ENCODE results near the gene FRMPD2.

GRCh38 chr10:48187126-48187525 is 87.4 kb downstream of the FRMPD2 start:
- TF ChIP-seq, protein P1, sequence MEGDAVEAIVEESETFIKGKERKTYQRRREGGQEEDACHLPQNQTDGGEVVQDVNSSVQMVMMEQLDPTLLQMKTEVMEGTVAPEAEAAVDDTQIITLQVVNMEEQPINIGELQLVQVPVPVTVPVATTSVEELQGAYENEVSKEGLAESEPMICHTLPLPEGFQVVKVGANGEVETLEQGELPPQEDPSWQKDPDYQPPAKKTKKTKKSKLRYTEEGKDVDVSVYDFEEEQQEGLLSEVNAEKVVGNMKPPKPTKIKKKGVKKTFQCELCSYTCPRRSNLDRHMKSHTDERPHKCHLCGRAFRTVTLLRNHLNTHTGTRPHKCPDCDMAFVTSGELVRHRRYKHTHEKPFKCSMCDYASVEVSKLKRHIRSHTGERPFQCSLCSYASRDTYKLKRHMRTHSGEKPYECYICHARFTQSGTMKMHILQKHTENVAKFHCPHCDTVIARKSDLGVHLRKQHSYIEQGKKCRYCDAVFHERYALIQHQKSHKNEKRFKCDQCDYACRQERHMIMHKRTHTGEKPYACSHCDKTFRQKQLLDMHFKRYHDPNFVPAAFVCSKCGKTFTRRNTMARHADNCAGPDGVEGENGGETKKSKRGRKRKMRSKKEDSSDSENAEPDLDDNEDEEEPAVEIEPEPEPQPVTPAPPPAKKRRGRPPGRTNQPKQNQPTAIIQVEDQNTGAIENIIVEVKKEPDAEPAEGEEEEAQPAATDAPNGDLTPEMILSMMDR (IDR thresholded peaks at IDR 0.05) = no peak
- no peak for TF ChIP-seq SMC3 (IDR thresholded peaks at IDR 0.05)
- no peak for TF ChIP-seq USF2 (IDR thresholded peaks at IDR 0.05)
- TF ChIP-seq POLR2A (IDR thresholded peaks at IDR 0.05; ENCODE audit: low read length) = no peak
- no peak for TF ChIP-seq EP300 (IDR thresholded peaks at IDR 0.05)
- no peak for TF ChIP-seq FOSB (CRISPR knock-in tag; IDR thresholded peaks at IDR 0.05)
- TF ChIP-seq, protein P2, sequence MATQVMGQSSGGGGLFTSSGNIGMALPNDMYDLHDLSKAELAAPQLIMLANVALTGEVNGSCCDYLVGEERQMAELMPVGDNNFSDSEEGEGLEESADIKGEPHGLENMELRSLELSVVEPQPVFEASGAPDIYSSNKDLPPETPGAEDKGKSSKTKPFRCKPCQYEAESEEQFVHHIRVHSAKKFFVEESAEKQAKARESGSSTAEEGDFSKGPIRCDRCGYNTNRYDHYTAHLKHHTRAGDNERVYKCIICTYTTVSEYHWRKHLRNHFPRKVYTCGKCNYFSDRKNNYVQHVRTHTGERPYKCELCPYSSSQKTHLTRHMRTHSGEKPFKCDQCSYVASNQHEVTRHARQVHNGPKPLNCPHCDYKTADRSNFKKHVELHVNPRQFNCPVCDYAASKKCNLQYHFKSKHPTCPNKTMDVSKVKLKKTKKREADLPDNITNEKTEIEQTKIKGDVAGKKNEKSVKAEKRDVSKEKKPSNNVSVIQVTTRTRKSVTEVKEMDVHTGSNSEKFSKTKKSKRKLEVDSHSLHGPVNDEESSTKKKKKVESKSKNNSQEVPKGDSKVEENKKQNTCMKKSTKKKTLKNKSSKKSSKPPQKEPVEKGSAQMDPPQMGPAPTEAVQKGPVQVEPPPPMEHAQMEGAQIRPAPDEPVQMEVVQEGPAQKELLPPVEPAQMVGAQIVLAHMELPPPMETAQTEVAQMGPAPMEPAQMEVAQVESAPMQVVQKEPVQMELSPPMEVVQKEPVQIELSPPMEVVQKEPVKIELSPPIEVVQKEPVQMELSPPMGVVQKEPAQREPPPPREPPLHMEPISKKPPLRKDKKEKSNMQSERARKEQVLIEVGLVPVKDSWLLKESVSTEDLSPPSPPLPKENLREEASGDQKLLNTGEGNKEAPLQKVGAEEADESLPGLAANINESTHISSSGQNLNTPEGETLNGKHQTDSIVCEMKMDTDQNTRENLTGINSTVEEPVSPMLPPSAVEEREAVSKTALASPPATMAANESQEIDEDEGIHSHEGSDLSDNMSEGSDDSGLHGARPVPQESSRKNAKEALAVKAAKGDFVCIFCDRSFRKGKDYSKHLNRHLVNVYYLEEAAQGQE (IDR thresholded peaks at IDR 0.05) = no peak
- TF ChIP-seq, protein P3, sequence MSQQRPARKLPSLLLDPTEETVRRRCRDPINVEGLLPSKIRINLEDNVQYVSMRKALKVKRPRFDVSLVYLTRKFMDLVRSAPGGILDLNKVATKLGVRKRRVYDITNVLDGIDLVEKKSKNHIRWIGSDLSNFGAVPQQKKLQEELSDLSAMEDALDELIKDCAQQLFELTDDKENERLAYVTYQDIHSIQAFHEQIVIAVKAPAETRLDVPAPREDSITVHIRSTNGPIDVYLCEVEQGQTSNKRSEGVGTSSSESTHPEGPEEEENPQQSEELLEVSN (IDR thresholded peaks at IDR 0.05; ENCODE audit: borderline replicate concordance, low read depth) = no peak
- TF ChIP-seq MAFK (IDR thresholded peaks at IDR 0.05; ENCODE audit: partially characterized antibody) = no peak
- TF ChIP-seq CEBPB (IDR thresholded peaks at IDR 0.05) = no peak
- TF ChIP-seq MYC (IDR thresholded peaks at IDR 0.05; ENCODE audit: borderline replicate concordance, low read length) = no peak
- TF ChIP-seq GATA3 (IDR thresholded peaks at IDR 0.05; ENCODE audit: borderline replicate concordance) = no peak
- TF ChIP-seq ZFP36 (IDR thresholded peaks at IDR 0.05; ENCODE audit: borderline replicate concordance, partially characterized antibody) = no peak

Data from A549 (cell line).